ENCODE results near the gene DPP8.
"Not testable (repeated sequence)": the region's sequence is repeated elsewhere in the genome, so short reads cannot be mapped to it uniquely, and the experiment has no call there.

Gene DPP8

DNA sequence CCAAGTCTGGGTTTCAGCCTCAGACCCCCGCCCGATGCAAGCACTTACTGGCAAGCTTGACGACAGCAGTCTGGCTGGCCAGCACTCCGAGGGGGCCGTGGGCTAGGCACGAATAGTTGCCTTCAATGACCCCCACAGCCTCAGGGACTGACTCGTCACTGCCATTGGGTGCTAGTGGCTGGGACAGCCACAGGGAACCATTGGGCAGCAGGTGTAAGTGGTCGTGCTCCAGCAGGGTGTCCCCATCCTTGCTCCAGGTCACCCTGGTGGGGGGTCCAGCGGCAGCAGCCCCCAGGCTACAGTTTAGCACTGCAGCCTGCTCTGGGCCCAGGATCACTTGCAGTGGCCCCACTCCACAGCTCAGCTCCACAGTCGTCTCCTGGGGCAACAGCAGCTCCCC lies 106.5 kb downstream of the DPP8 start:
- TF ChIP-seq POLR2A (IDR thresholded peaks at IDR 0.05; ENCODE audit: low read depth, low read length): no peak
- DNase-seq (ENCODE audit: insufficient read length, low spot score) (no peak), FAIRE-seq (no peak)

DNA sequence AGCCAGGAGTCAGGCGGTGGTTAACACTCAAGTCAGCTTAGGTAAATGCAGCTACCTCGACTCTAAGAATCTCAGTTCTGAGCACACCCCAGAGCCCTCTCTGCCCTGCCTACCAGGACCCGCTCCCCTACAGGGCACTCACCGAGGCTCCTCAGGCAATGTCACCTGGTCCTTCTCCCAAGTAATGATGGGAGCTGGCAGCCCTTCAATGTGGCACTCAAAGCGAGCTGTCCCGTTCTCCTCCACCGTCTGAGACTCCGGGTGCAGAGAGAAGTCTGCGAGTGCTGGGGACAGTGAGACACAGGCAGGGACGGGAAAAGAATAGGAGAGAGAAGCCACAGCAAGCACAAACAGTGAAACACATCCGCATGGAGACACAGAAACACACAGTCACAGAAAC lies 107.5 kb downstream of the DPP8 start:
- DNase-seq (ENCODE audit: insufficient read length, low spot score): no peak
- TF ChIP-seq POLR2A (IDR thresholded peaks at IDR 0.05; ENCODE audit: low read depth, low read length): no peak
- FAIRE-seq: no peak

DNA sequence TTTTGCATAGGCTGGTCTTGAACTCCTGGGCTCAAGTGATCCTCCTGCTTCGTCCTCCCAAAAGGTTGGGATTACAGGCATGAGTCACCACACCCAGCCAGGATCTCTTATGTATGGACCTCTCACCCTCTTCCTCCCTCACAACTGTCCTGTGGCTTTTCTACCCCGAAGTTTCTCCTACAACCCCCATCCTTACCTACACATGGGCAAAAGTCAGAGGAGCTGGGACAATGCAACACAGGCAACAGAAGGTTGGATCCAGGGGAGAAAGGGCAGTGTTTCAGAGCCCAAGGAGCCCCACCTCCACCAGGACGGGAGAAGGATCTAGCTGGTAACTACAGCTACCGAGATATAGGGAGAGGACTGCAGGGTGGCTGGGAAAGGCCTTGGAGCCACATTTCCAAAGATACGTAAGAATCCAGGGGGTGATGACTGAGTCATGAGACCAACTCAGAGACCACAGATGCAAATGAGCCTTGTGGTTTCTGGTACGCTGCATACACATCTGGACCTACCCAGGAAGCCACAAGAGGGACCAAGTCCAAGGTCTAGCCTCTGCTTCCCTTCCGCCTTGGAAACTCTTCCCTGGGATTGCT lies 108.4 kb downstream of the DPP8 start:
- DNase-seq (ENCODE audit: insufficient read length, low spot score): peak; percentile 80
- peak; percentile 50 for FAIRE-seq
- no peak for TF ChIP-seq POLR2A (IDR thresholded peaks at IDR 0.05; ENCODE audit: low read depth, low read length)

DNA sequence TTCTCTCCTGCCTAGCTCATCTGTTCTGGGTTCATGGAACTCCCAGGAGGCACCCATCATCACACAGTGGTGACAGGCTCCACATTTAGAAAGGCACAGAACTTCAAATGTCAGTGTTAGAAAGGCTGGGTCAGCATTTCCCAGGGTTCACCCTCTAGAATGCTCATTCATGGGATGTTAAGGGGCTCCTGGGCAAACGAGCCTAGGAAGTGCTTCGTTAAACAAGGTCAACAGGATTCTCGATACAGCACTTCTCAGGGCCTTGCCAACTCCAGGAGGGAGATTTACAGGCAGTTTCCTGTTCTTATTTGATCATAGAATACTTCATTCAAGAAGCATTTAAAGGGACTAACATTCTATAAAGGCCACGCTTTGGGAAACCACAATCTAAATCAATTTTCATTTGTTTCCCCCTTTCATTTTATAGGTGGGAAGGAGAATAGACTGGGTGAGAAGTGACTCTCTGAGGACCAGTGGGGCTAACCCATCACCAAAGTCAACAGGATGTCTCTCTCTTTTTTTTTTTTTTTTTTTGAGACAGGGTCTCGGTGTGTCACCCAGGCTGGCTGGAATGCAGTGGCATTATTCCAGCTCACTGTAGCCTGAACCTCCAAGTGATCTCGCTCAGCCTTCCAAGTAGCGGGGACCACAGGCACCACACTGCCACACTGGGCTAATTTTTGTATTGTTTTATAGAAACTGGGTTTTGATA lies 109.0 kb downstream of the DPP8 start:
- TF ChIP-seq POLR2A (IDR thresholded peaks at IDR 0.05; ENCODE audit: low read depth, low read length): no peak
- FAIRE-seq: no peak

DNA sequence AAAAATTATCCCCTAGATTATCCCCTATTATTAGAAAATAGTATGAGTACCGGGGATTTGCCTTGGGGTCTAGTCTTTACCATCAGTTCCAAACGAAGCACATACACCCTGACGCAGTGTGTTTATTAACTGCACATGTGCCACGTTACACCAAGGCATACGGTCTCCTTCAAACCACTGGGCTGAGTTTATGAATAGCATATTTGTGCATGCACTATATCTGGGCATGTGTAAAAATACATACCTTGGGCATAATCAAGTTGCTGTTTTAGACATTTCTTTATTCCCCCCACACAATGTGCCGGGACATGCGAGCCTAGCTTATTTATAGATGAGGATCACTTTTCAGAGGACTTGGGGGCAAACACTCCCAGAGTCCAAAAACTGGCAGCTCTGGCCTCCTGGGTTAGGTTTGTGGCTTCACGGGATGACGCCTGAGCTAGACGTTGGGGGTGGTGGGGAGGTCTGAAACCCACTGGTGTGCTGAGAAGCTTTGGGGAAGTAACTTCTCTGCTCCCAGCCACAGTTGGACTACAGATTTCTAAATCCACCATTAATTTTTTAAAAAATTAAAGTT lies 111.0 kb downstream of the DPP8 start:
- DNase-seq (ENCODE audit: insufficient read length, low spot score) (no peak), FAIRE-seq (no peak)
- TF ChIP-seq POLR2A (IDR thresholded peaks at IDR 0.05; ENCODE audit: low read depth, low read length): no peak

More for the DNA sequence above, 109.0 kb downstream of the DPP8 start:
- no peak for DNase-seq (ENCODE audit: insufficient read length, low spot score)

DNA sequence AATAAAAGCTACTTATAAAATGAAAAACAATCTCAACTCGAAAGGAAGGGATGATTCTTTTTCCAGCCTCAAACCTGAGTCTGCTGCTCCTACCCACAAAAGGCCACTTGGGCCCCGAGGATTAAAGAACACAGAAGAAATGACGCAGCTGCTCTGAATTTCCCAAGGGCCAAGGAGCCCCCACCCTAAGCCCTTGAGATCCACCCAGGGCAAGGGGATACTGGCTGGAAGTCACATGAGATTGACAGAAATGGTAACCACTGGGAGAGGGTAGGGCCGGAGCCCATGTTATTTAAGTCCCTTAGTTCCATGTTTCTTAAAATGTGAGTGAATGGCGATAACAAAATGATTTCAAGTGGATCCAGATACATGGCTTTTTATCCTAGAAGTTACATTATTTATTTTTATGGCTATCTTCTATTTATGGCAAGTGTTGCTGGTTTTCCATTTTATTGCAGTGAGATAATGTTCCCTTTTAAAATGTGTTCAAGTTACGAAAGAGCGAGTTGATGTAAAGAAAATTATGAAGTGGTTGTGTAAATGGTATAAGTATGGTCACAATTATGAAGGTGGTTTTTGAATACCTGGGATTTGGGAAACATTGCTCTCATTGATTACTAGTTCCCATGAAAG lies 111.6 kb downstream of the DPP8 start:
- DNase-seq (ENCODE audit: insufficient read length, low spot score) (no peak), FAIRE-seq (no peak)
- TF ChIP-seq POLR2A (IDR thresholded peaks at IDR 0.05; ENCODE audit: low read depth, low read length): no peak

DNA sequence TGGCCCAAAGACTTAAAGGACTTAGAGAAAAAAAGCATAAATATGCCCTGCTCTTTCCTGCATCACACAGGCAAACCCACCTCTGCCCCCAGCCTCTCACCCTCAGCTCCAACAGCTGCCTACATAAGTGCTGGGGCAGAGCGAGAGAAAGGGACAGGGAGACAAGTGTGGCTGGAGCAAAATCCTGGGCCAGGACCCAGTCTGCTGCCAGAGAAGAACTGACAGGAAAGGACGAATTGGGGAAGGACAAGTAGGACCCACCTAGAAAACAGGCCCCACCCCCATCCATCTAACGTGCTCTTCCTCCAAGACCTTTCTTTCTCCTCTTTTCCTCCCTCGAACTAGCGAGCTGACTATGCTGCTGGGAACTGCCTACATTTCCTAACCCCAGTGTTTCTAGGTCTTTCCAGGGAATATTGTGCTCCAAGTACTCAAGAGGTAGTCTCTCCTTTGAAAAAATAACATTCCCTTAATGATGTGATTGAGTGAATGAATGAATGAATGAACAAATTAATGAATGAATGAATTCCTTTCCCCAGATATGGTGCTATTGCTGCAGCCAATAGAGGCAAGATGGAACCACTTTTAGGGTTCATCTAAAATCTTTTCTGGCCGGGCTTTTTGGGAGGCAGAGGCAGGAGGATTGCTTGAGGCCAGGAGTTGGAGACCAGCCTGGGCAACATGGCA lies 113.2 kb downstream of the DPP8 start:
- FAIRE-seq (no peak), DNase-seq (ENCODE audit: insufficient read length, low spot score) (no peak)
- no peak for TF ChIP-seq POLR2A (IDR thresholded peaks at IDR 0.05; ENCODE audit: low read depth, low read length)

DNA sequence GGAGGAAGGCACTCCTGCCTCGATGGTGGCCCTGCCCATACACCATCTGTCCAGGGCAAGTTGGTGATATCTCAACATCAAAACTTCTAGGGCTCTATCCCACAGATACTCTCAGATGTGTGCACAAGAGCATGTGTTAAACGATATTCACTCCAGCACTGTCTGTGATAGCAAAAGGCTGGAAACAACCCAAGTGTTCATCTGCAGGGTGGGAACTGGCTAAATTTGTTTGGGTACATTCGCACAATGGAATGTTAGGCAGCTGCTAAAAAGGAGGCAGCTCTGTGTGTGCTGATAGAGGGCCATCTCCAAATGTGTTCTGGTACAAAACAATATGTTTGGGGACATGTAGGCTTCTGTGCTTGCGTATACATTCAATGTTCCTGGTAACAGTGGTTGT lies 114.5 kb downstream of the DPP8 start:
- FAIRE-seq: no peak
- DNase-seq (ENCODE audit: insufficient read length, low spot score): no peak
- no peak for TF ChIP-seq POLR2A (IDR thresholded peaks at IDR 0.05; ENCODE audit: low read depth, low read length)

DNA sequence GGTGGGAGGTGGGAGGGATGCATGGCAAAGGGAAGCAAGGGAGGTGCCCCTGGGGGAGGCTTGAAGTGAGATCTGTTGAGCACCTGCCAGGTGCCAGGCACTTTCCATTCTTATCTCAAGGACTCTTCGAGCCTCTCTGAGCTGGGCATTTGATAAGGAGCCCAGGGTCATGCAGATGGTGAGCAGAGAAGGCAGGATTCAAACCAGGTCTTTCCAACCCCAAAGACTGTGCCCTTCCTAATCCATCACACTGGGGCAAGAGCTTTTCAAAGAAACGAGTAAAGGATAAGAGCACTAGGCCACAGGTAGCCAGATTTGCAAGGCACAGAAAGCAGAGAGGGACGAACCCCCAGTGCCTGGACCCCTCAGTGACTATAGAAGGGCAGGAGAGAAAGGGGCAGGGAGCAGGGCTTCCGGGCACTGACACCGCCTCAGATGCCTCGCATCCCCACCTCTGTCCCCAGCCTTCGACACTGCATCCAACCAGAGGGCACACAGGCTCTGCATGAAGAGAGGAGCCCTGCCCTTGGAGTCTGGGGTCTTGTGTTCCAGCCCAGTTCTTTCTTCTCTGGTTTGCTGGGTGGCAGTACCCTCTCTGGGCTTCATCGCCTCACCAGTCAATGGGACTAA lies 115.8 kb downstream of the DPP8 start:
- FAIRE-seq (no peak), DNase-seq (ENCODE audit: insufficient read length, low spot score) (no peak)
- no peak for TF ChIP-seq POLR2A (IDR thresholded peaks at IDR 0.05; ENCODE audit: low read depth, low read length)

DNA sequence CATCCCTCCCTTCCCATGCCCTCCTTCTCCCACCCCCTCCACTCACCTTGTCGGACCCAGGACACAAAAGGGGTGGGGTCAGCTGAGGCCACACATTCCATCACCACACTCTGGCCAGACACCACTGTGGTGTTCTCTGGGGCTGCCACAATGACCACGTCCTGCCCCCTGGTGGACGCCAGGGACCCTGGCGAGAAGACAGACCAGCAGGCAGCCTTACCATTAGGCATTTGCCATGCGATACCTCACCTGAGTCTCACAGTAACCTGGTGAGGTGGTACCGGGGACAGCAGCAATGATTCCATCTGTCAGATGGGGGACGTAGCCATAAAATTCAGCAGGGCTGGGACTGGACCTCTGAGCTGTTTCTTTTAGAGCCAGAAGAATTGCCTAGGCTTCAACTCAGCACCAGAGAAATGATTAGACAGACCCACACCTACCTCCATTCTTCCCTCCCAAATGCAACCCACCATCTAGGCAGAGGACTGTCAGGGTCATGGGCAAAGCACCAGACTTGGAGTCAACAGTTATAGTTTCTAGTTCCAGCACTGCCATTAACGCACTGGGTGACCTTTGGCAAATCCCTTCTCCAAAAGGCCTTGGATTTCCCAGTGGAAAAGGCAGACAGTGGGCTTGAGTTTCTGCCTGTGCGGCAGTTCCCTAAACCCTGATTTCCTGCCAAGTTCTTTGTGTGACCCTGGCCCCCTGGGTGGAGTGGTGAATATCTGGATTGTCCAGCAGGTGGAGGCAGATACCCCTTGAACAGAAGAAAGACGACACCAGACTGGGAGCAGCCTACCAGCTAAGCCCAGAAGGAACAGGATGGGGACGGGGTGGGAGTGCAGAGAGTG lies 116.5 kb downstream of the DPP8 start:
- peak; percentile 87 for DNase-seq (ENCODE audit: insufficient read length, low spot score)
- no peak for TF ChIP-seq POLR2A (IDR thresholded peaks at IDR 0.05; ENCODE audit: low read depth, low read length)
- no peak for FAIRE-seq

DNA sequence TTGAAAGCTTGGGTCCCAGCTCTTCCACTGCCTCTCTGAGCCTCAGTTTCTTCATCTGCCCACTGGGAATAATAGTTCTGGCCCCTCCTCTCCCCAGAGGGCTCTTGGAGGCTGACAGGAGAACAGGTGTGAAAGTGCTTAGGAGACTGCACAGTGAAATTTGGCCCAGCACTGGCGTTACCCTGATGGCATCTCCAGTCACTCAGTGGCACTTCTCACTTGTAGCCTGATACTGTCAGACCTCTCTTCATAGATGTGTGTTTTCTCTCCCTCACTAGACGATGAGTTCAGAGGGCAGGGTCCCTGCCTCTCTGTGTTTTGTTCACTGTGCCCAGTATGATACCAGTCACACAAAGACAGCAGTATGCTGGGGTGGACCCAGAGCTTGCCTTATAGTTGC lies 117.5 kb downstream of the DPP8 start:
- no peak for TF ChIP-seq POLR2A (IDR thresholded peaks at IDR 0.05; ENCODE audit: low read depth, low read length)
- DNase-seq (ENCODE audit: insufficient read length, low spot score): no peak
- no peak for FAIRE-seq

DNA sequence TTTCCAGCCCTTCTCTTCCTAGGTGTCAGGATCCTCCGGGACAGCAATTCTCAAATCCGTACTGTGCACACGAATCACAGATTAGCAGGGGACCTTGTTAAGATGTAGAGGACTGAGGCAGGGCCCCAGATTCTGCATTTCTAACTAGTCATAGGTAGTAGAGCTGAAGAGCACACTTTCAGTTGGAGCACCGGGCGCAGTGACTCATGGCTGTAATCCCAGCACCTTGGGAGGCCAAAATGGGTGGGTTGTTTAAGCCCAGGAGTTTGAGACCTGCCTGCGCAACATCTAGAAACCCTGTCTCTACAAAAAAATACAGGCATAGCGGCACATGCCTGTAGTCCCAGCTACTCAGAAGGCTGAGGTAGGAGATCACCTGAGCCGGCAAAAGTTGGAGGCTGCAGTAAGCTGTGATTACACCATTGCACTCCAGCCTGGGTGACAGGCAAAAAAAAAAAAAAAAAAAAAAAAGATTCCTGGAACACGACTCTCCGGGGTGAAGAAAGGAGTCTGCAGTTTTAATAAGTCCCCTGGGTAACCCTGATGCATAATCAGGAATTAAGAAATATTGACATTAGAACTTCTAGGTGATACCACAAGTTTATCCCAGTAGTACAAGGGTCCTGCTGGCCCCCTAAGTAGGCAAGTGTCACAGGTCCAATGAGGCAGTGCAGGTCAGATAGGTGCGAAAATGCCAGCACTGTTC lies 118.3 kb downstream of the DPP8 start:
- DNase-seq (ENCODE audit: insufficient read length, low spot score): no peak
- no peak for FAIRE-seq
- no peak for TF ChIP-seq POLR2A (IDR thresholded peaks at IDR 0.05; ENCODE audit: low read depth, low read length)

DNA sequence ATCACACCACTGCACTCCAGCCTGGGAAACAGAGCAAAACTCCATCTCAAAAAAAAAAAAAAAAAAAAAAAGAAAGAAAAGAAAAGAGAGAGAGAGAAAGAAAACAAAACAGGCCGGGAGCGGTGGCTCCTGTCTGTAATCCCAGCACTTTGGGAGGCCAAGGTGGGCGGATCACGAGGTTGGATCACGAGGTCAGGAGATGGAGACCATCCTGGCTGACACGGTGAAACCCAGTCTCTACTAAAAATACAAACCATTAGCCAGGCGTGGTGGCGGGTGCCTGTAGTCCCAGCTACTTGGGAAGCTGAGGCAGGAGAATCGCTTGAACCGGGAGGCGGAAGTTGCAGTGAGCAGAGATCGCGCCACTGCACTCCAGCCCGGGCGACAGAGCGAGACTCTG lies 119.0 kb downstream of the DPP8 start:
- not testable (repeated sequence) for DNase-seq (ENCODE audit: insufficient read length, low spot score); FAIRE-seq
